Measurements from ENCODE around the gene CHCHD3.
A peak's percentile ranks its signal among the peaks of the same experiment; 100 is the strongest.

Gene CHCHD3

DNA sequence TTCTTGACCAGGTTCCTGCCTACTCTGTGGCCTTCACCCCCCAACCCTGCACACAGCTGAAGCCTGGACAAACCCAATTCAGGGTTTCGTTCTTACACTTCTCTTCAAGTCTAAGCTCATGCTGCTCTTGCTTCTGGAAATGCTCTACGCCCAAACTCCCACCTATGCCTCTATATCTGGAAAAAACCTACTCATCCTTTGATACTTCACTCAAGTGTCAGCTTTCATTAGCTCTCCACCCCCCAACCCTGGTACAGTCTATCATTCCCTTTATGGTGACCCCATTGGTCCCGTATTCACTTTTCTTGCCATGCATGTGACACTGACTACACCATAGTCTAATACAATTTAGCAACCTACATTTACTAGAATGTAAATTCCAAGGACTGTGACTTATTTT is 284.7 kb downstream of the CHCHD3 start:
- no peak for DNase-seq

DNA sequence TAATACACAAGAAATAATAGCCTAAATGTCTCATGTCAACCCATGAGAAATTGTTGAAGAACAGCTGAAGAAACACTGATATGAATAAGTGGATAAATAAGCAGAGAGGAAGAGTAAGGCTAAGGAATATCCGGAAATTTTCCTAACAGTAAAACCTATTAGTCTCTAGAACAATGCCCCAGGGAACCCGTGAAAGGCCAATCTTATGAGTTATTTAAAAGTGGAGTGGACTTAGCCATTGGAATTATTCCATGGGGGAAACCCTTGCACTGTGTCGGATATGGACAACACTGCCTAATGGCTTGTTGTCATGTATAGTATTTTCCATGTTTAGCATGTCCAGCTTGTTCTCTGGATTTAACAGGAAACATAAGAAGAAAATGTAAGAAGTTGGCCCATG is 288.4 kb downstream of the CHCHD3 start:
- no peak for DNase-seq

DNA sequence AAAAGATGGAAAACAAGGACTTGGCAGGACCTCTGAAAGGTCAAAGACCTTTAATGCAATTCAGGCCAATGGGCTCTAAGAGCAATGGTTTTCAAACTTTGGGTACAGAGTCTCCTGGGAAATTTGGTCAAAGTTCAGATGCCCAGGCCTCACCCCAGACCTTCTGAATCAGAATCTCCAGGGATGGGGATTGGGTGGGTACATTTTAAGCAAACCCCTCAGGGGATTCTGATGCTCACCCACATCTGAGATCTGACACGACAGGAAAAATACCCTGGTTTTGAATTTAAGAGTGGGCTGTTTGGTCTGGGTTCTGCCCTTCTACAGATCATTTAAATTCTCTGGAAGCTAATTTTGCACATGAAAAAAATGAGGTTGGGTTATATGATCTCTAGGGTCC is 290.9 kb downstream of the CHCHD3 start:
- DNase-seq: no peak

DNA sequence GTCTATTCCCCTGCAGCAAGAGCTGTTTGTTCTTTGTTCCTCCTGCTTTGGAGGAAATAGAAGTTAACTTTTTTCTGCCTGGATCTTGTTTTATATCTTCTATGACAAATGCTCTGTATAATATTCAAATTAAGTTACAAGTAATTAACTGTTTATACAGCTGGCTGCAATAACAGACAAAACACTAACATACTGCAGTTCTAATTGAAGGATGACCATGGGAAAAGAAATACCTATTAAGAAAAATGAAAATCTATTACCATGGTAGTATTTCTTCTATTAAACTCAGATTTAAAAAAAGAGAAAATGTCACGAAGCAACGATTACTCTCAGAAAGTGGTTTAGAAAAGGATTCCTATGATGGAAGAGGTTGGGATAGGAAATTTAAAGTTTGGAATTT is 291.8 kb downstream of the CHCHD3 start:
- no peak for DNase-seq

DNA sequence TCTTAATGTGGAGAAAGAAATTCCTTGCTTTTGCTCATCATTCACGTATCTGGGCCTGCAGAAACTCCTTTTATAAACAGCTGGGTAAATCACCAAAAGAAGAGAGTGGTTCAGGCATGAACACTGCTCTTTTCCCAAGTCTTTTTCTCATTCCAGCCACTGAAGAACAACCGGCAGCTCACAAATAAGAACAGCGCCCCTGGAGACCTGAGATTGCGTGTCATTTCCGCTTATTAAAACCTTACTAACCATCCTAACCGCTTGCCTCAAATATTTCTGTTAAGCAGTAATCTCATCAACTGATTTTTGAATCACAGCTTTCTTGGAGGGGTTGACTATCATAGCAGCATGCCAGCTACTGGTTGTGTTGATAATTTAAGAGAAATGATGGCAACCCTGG is 292.6 kb downstream of the CHCHD3 start:
- no peak for DNase-seq

DNA sequence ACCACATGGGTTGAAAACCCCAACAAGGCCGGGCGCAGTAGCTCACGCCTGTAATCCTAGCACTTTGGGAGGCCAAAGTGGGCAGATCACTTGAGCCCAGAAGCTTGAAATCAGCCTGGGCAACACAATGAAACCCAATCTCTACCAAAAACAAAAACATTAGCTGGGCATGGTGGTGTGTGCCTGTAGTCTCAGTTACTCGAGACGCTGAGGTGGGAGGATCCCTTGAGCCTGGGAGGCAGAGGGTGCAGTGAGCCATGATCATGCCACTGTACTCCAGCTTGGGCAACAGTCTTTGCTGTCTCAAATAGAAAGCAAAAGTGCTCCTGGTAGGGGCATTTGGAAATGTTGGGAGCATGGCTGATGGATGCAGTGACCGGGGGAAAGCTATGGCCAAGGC is 296.0 kb downstream of the CHCHD3 start:
- DNase-seq: peak; percentile 21

DNA sequence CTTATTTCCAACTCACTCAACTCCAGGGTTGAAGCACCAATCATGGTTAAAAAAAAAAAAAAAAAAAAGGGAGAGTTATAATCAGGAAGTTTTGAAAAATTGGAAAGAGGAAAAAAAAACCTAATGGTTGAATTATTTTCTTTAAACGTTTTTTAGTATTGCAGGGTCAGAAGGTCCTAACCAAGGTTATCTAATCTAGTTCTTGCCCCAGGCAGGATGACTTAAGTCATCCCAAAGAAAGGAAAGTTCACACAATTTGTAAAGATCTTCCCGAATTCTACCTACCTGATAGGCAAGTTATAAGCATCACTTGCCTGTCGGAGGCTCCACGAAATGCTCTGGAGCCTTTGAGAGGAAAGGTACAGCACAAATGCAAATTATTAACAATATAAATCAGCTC is 297.5 kb downstream of the CHCHD3 start:
- no peak for DNase-seq

DNA sequence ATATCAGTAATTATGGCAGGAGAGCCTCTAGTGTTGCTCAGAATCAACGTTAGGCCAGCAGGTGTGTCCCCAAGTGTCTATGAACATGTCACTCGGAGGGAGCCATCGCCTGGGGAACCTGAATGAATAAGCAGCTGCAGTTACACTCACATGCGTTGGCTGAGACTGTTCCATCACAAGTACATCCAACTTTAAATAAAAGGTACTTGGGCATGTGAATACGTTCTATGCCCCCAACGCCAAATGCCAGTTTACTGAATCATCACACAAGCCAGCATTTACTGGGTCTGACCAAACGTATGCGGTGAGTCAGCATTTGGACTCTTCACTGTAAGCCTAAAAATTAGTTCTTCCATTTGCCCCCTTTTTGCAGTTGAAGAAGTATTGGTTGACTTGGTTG is 298.1 kb downstream of the CHCHD3 start:
- DNase-seq: no peak

DNA sequence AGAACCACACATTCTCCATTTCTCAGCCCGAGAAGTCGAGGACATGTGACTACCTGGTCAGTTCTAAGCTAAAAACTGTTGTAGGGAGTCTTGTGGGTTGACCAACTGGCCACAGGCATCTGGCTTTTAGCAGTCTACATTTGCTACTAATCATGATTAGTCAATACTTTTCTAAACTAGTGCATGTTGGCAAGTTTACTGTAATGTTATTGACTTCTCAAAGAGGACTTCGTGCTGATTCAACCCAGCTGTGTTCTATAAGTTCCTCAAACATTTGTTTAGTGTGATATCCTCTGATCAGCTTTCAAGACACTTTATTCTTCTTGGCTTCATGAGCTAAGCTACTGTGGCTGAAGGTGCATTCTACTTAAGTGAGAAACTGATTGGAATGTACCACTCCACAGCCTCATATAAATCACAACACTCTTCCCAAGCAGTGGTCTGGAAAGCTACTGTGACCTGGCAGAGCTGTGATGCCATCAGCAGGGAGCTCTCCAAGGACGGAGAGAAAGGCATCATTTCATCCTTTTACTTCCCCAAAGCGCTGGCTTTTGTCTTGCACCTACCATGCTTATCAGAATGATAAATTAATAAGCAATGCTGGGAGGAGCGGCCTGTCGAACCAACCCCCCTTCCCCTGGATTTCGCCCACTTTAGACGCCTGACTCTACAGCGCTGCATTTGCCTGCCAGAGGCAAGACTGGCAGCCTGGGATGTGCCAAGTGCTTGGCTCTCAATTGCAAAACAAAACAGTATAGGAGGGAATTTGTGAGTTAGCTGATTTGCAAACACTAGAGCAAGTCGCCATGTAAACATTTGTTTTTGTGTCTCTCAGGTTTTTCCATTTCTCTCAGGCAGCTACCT is 298.9 kb downstream of the CHCHD3 start:
- no peak for DNase-seq

DNA sequence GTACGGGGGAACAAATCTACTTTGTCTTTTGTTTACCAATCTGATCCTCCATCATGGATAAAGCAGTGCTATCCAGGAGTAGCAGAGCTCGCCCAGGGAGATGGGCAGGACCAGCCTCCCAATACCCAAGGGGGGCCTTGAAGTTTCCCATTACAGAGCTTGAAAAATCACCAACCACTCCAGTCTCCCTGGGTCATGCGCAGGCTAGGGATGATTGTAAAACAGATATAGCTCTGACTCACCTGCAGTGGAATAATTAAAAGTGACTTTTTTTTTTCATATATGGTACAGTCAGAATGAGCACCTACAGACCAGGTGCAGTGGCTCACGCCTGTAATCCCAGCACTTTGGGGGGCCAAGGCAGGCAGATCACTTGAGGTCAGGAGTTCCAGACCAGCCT is 301.1 kb downstream of the CHCHD3 start:
- DNase-seq: no peak

DNA sequence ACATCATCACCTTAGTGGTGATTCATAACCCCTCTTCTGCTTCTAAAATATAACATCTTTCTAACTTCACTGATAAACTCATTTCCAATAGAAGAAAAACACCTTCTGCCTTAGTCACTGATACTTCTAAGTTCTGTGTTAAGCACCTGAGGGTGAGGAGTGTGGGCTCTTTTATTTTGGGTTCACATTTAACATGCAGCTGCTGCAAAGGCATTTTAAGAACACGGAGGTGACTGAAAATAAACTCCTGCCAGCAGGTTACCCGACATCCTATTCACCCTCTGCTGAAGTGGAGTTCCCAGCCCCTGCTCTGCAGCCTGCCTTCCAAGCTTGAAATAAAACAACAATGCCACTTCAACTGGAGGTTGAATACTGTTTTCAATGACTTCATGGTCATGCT is 302.7 kb downstream of the CHCHD3 start:
- DNase-seq: no peak

DNA sequence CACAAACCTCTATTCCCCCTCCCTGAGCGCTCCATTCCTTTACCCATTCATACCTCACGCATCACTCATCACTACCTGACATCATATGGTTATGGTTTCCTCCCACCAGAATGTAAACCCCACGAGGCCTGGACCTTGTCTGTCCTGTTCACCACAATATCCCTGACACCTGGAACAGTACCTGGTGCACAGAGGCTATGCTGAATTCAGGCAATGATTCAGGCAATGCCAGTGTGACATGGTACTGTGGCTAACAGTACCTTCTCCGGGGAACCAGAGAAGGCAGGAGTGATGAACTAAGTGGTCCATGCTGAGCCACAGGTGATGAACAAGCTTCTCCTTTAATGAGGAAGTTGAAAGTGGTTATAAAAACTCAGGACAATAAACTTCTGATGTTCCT is 303.1 kb downstream of the CHCHD3 start:
- DNase-seq: no peak

DNA sequence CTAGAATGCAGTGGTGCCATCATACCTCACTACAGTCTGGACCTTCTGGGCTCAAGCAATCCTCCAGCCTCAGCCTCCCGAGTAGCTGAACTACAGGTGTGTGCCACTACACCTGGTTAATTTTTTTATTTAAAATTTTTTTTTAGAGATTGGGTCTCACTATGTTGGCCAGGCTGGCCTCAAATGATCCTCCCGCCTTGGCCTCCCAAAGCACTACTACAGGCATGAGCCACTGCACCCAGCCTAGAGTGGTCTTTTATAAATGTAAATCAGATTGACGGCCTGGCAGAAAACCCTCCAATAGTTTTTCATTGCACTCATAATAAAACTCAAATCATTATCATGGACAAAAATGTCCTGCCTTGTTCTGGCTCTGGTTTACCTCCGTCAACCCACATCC is 303.9 kb downstream of the CHCHD3 start:
- DNase-seq: no peak

DNA sequence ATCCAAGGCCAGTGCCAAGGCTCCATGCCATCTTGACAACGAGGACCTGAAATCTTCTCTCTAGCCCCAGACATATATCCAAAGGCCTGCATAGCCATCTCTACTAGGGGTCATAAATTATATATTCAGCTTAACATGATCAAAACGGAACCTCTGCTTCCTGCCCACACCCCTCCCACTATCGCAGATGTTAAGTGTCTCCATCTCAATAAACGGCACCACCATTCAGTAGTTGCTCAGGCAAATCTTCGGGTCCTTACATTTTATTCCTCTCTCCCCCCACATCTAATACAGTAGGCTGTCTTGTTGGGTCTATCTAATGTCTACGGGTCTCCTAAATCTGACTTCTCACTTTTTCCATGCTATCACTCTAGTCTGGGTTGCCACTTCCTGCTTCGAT is 304.5 kb downstream of the CHCHD3 start:
- DNase-seq: no peak

DNA sequence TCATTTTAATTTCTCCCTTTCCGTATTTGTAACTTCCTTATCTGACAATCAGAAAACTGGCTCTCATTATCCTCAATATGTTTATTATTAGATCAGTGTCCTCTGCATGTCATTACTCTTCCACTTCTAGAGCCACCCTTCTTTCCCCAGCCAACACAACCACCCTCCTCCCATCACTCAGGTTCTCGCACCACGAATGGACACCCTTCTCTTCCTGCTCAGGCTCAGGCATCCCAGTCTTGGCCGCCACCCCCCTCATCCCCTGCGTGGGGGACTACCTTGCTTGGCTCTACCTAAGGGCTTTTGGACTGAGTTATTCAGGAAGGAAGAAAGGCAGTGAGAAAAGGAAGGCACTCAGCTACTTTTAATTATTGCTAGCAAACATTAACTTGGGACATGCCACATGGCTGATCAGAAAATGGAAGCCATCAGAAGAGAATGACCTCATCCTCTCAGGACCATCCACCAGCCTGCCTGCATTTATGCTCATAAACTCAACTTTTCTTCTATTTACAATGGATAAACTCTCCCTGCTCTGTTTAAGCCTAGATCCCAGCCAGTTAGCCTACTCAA is 305.8 kb downstream of the CHCHD3 start:
- no peak for DNase-seq

DNA sequence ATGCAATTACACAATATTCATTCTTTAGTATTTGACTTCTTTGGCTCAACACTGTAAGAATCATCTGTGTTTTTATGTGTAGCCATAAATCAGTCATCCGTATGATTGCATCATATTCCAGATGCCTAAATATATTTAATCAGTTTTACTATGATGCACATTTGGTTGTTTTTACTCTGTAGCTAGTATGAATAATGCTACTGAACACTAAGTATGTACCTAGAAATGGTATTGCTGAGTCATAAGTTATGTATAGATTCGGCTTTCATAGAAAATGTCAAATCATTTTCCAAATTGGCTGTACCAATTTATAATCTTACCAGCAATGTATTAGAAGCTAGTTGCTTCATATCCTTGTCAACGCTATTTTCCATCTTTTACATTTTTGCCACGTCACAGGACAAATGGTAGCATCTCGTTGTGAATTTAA is 308.3 kb downstream of the CHCHD3 start:
- no peak for DNase-seq

DNA sequence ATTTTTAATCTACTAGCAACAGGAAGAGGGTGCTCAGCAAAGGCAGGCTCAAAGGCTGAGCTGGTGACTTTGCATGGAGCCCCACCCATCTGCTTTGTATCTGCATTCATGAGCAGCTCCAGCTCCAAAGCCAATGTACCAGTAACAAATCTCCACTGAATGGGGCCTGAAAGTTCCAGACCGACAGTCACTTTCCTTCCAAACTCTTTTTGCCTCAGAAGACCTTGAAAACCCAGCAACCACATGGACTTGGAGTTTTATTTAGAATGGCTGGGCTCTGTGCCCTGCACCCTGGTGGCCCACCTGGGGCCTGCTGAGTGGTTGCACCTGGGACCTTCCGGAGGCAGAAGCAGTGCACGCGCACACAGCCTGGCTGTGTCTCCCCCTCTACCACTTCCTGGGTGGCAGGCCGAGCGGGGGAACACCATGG is 310.6 kb downstream of the CHCHD3 start:
- DNase-seq: no peak

DNA sequence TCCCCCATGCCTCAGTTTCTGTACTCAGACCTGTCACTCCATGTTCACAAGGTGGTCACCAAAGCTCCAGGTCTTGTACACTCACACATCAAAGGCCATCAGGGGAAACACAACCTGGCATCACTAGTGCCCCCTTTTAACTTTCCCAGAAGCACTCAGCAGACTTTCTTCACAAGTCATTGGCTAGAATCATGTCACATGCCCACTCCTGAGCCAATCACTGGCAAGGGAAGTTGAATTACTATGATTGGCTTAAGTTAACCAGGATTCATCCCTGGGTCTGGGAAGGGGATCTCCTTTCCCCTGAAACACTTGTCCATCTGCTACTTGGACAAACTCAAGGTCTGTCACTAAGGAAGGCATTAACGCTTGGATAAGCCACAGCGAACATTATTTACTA is 311.8 kb downstream of the CHCHD3 start:
- DNase-seq: no peak

DNA sequence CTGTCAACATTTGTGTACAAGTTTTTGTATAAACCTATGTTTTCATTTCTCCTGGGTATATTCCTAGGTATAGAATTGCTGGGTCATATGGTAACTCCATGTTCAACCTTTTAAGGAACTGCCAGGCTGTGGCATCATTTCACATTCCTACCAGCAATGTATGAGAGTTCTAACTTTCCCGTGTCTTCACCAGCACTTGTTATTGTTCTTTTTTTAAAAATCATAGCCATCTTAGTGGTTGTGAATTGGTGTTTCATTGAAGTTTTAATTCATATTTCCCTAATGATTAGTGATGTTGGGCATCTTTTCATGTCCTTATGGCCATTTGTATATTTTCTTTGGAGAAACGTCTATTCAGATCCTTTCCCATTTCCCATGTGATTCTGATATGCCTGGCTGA is 312.6 kb downstream of the CHCHD3 start:
- DNase-seq: no peak

DNA sequence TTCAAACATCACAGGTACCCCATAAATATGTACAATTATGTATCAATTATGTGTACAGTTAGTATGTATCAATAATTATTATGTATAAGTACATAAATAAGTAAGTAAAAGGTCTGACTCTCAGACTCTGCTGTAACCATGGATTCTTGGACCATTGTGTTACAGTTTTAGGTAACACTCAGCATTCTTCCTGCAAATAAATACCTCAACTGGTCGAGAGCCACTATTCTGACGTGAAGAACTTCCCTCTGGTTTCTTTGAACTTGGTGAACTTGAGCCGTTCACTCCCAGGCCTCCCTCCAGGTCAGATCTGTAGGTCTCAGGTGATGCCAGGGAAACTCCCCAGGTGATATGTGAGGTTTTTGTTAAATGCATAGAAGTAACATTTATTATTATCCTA is 313.8 kb downstream of the CHCHD3 start:
- DNase-seq: no peak

DNA sequence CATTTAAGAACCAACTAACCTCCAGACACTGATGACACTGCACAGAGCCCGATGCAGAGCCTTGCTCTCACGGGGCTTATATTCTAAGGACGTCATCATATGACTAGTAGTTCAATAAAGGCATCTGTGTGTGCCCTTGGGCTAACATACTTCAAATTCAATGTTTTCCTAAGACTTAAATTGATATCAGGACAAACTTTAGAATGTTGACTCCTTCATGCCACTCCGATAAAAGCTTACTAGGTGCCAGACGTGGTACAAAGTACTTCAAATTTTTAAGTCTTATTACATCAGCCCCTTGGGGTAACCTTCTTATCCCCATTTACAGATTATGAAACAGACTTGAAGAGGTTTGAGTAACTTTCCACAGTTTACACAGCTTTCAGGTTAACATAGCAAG is 314.5 kb downstream of the CHCHD3 start:
- DNase-seq: no peak

DNA sequence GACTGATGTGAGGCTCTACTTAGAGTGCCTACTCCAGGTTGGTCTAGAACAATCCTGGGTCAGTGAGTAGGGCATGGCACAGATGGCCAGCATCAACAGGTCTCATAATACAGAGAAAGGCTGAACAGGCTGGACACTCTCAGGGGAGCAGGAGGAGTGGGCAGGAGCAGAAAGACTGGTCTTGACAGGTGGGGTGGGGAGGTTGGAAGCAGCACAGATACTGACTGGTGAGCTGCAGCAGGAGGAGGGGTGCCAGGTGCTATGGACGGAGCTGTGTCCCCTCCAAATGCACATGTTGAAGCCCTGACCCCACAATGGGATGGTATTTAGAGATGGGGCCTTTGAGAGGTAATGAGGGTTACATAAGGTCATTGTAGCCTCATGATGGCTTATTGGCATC is 315.2 kb downstream of the CHCHD3 start:
- no peak for DNase-seq

DNA sequence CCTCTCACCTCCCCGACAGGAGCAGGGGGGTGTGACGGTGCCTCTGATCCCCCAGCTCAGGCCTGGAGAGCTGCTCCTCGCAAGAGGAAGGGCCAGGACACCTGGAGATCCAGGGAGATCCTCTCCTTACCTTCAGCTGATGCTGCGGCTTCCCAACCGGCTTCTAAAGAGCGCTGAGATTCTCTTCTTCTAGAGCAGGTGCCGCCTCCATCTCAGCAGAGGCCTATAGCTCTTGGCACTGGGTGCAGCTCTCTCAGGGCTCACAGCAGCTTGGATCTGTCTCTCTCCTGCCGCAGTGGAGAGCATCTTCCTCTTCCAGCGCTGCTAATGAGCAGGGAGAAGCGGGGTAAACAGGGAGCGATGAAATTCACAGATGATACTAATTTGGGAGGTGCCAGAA is 316.0 kb downstream of the CHCHD3 start:
- DNase-seq: no peak

DNA sequence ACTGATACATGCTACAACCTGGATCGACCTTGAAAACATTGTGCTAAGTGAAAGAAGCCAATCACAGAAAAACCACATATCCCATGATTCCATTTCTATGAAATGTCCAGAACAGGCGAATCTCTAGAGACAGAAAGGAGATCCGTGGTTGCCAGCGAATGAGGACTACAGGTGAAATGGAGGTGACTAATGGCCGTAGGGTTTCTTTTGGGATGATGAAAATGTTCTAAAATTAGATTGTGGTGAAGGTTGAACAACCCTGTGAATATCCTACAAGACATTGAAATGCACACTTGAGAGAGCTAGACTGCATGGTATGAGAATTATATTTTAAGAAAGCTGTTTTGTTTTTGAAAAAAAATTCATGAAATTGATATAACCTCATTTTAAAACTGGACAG is 317.1 kb downstream of the CHCHD3 start:
- DNase-seq: no peak

DNA sequence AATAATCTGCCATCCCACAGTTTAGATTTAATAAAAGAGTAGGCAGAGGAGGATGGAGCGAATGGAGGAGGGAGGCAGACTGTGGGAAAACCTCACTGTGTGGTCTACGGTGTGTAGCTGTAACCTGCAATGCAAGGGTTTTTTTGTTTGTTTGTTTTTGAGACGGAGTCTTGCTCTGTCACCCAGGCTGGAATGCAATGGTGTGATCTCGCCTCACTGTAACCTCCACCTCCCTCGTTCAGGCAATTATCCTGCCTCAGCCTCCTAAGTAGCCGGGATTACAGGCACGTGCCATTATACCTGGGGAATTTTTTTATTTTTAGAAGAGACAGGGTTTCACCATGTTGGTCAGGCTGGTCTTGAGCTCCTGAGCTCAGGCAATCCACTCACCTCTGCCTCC is 321.0 kb downstream of the CHCHD3 start:
- DNase-seq: no peak

Measured in suppressor macrophage treated with lipopolysaccharide for 4 hours (primary cell).